ENCODE measurements around the gene EIPR1.

DNA sequence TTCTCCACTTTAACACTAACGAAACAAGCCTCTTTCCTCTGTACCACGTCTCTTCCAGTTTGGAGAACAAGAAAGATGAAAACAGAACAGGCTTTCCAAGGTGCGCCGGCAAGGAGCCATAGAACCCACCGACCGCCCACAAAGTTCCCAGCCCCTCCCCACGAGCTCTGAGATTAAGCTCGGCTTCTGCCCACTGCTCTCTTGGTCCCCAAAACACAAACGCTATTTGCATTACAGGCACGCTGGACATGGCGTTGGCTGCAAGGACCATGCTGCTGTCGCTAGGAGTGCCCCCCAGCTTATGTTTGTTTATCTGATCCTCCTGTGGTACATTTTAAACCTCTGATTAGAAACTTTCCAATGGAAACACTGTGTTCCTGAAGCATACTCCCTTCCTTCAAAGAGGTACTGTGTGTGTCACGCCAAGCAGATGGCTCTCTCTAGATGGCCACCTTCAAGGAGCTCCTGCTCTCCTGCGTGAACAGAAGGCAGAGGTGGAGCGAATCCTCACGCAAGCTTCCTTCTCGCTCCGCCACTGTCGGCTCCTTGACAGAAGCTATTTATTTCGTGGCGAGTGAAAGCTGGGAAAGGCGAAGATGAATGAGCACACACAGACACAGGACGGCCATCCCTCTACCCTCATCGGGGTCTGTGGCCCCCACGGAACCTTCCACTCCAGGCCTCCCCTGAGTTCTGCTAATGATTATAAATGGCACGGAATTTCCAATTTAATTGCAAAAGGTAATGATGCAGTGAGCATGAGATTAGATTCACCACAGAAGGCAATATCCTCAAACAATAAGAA is 166.2 kb downstream of the EIPR1 start:
- TF ChIP-seq, protein P1, sequence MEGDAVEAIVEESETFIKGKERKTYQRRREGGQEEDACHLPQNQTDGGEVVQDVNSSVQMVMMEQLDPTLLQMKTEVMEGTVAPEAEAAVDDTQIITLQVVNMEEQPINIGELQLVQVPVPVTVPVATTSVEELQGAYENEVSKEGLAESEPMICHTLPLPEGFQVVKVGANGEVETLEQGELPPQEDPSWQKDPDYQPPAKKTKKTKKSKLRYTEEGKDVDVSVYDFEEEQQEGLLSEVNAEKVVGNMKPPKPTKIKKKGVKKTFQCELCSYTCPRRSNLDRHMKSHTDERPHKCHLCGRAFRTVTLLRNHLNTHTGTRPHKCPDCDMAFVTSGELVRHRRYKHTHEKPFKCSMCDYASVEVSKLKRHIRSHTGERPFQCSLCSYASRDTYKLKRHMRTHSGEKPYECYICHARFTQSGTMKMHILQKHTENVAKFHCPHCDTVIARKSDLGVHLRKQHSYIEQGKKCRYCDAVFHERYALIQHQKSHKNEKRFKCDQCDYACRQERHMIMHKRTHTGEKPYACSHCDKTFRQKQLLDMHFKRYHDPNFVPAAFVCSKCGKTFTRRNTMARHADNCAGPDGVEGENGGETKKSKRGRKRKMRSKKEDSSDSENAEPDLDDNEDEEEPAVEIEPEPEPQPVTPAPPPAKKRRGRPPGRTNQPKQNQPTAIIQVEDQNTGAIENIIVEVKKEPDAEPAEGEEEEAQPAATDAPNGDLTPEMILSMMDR (IDR thresholded peaks at IDR 0.05) = no peak
- TF ChIP-seq POLR2AphosphoS5 (IDR thresholded peaks at IDR 0.05) (no peak), EP300 (IDR thresholded peaks at IDR 0.05) (no peak), POLR2A (IDR thresholded peaks at IDR 0.05; ENCODE audit: low read depth) (no peak)

All from esophagus muscularis mucosa (tissue), 4 donors.